HG02970 (cell line): ENCODE results near the gene RUFY3.
"Not testable (repeated sequence)": the region's sequence is repeated elsewhere in the genome, so short reads cannot be mapped to it uniquely, and the experiment has no call there.

Experiments
- ATAC-seq: cut with Tn5 transposase; IDR thresholded peaks from one replicate; pipeline ENCODE4 v1.9.1; 2021; ENCODE audit warnings: mild to moderate bottlenecking, moderate library complexity, moderate number of reproducible peaks; ENCODE audit not compliant: unreplicated experiment, low FRiP score

RUFY3 gene

DNA sequence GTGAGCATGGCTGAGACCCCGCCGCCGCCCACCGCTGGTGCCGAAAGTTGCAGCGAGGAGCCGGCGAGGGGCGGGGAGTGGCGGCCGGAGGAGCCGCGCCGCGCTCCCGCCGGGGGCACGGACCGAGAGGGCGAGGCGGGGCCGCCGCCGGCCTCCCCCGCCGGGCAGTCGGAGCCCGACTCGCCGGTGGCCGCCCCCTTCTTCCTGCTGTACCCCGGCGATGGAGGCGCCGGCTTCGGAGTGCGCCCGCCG is 16.9 kb upstream of the RUFY3 start:
- peak; percentile 38 for ATAC-seq

DNA sequence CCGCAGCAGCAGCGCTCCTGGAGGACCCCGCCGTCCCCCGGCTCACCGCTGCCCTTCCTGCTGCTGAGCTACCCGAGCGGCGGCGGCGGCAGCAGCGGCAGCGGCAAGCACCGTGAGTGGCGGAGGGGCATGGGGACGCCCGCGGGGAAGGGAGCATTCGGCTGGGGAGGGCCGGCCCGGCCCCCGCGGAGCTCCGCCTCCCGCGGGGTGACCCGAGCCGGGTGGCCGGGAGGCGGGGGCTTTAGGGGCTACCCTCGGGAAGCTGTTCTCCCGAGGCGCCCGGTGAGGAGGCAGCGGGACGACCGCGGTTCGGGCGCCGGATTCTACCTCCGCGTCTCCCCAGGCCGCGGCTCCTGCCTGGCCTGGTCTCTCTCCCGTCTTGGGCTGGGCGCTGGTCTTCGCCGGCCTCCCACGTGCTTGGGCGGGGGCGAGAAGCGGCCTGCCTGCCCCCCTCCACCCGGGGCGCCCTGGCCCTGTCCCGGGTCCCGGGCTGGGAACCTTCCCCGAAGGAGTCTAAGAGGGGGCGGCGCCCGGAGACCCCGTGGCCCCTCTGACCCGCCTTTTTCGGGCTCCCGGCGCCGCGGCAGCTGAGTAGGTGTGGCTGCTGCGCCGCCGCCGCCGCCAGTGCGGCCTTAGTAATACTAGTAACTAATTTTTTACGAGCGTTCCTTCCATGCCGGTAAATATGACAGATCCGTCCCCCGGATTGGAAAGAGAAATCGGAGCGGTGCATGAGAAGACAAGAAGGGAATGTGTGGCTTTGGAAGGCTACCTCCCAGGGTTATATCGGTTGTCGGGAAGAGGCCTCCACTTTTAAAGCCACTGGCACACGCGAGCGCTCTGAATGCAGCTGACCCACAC is 16.4 kb upstream of the RUFY3 start:
- peak; percentile 58 for ATAC-seq

DNA sequence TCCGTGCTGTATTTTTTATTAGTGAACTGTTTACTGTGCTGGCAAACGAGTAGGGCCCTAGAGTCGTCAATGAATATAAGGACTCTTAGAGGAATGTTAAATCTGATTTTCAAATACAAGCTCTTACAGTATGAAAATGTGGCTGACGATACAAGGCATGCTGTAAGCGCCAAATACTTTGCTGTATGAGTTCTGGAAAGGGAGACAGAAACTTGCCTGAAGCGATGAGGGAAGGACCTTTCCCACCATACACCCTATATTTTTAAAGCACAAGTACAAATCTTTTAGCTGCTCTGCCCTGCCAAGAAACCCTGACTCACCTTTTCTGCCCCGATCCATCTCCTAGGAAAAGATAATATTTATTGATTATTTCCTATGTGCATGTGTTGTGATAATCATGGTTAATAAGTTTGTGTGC is 15.7 kb upstream of the RUFY3 start:
- ATAC-seq = no peak

DNA sequence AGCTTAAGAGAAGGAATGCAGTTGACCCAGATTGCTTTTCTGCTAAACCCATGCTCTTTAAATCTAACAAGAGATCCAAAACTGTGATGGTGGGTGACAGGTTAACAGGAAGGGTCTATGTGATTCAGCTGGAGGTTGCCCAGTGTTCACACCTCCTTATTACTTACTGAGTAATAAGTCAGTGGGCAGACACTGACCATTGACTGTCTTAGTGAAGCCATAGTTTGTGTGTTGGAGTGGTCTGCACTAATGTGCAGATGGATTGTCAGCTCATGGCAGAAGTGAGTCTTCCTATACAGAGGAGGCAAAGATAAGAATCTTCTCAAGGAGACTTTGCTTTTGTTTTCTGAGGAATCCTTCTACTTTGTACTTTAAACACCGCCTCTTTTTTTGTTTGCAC is 15.2 kb upstream of the RUFY3 start:
- ATAC-seq = no peak

DNA sequence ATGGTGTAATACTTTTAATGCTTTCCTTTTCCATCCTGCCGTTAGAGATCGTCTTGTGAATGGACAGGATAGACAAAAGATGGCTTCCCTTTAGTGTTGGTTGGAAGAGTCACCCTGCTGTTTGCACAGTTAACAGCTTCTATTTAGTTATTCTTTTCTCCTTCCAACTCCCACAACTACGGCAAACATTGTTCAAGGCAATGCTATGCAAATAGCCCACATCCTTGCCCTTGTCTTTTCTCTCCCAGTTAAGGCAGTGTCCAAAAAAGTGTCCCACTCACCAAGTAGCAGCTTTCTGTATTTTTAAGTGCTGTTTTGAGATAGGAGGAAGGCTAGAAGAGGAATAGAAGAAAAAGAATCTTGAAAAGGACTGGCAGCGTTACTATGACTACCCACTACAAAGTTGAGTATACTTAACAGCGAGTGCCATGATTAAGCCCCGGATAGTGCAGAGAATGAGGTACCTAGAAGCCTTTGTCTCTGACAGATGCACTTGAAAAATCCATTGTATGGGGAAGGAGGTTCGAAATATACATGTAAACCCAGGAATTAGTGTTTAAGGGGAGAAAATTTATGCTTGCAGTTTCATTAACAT is 12.1 kb upstream of the RUFY3 start:
- ATAC-seq = no peak

DNA sequence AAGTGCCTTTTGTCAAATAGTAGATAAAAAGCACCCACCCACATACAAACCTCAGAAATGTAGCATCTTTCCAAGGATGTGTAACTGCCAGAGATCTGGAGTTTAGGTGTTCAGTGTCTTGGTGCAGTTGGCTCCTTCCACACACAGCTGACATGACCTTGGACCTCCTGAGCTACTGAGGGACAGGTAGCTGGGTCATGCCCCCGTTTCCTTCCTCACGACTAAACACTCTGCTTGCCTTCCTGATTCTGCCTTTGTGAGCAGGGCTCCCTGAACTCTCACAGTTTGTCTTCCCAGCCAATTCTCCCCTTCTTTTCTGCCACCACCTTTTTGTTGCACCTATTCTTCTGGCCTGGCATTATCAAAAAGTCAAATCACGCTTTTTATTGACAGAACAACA is 10.2 kb upstream of the RUFY3 start:
- no peak for ATAC-seq

DNA sequence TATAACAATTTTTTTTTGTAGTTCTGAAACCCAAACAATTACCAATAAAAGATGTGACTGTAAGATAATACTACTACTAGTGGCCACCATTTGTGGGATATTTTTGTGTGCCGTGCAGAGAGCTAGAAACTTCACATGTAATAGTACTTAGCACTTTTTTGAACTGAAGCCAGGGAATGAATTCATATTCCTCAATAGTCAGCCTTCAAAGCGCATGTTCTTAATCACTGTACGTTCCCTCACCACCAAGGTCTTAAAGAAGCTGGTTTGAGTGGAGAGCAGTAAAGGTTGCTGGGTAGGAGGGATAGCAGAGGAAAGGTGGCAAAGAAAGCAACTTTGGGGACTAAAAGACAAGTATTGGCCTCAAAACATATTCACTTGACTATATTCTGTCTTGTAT is 9.6 kb upstream of the RUFY3 start:
- no peak for ATAC-seq

DNA sequence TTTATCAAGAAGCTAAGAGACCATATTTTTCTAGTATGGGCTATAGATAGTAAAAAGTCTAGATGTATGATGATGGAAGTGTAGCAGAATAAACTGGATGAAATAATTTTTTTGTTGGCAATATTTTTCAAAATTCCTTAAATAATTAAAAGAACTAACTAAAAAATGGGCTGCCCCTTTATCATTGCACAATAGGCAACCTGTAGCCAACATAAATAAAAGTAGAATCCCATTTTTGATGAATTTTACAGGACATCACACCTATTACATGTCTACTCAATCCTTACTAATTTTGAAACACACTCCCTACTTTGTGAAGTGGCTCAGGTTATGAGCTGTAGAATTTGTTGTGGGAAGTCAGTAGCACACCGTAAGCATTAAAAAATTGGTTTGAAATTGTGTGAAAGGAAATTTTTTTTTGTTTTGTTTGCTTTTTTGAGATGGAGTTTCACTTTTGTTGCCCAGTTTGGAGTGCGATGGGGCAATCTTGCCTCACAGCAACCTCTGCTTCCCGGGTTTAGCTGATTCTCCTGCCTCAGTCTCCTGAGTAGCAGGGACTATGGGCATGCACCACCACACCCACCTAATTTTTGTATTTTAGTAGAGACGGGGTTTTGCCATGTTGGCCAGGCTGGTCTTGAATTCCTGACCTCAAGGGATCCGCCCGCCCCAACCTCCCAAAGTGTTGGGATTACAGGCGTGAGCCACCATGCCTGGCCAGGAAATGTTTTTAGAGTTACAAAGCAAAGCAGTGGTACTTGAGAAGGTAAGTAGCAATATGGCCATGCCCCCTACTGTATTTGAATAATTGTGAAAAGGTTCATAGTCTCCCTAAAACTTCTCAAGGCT is 8.9 kb upstream of the RUFY3 start:
- no peak for ATAC-seq

DNA sequence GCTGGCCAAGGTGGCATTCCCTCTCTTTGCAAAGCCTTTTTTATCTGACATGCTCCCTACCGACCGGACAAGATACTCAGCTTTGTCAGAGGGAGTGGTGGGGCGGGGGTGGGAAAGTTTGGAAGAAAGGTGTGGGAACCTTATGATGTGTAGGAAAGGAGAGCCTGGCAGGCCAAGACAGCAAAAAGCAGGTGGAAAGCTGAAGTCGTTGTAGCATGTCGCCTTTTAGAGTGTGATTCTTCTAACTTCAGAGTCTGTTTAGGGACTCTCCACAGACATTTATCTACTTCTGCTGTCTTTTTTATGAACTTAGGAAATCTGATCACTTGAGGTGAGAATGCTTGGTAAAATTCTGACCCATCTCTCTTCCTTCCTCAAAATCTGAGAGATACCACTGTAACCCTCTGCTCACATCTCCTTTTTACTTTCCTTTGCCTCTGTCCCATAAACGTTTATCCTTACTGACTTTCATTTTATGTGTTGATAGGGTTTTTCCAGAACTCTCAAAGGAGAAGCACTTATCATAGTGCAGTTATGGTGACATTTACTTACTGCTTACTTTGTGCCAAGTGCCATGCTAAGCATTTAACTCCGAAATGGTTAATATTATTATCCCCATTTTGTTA is 8.2 kb upstream of the RUFY3 start:
- ATAC-seq = no peak

DNA sequence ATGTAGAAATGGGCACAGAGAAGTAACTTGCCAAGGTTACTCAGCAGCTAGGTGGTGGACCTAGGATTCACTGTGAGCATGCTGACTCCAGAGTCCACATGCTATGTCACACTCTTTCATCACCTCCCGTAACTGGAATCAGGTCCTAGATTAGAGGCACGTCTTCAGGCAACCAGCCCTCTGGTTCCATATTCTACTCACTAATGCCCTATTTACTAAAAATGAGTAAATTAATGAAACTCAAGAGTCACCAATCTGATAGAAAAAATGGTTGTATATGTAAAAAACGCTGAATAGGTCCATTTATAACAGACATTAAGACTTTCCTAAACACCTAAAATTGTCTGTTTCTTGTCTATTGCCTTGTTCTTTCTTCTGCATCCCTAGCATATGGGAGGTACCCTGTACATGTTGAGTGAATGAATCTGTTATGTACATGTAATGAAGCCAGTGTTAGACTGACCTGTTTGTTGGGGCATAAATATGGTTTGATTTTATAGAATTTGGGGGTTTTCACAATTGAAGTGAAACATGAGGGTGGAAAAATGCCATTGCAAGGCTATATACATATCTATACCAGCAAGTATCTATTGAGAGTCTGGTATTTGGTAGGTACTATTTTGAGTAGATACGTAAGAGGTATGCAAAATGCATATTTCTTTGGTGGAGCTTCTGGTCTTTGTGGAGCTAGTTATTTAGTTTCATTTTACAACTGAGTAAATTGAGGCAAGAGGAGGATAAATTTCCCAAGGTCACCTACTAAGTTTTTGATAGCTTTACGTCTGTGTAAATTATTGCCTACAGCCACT is 7.5 kb upstream of the RUFY3 start:
- peak; percentile 41 for ATAC-seq

DNA sequence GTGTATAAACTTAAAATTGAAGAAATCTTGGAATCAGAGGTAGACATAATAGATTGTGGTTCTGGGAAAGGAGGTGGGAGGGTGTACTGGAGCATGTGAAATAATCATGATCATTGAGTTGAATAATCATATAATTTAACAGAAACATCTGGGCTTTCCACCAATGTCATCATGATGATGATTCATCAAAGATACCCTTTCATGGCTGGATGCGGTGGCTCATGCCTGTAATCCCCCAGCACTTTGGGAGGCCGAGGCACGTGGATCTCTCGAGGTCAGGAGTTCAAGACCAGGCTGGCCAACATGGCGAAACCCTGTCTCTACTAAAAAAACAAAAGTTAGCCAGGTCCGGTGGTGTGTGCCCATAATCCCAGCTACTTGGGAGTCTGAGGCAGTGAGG is 6.7 kb upstream of the RUFY3 start:
- peak; percentile 40 for ATAC-seq

DNA sequence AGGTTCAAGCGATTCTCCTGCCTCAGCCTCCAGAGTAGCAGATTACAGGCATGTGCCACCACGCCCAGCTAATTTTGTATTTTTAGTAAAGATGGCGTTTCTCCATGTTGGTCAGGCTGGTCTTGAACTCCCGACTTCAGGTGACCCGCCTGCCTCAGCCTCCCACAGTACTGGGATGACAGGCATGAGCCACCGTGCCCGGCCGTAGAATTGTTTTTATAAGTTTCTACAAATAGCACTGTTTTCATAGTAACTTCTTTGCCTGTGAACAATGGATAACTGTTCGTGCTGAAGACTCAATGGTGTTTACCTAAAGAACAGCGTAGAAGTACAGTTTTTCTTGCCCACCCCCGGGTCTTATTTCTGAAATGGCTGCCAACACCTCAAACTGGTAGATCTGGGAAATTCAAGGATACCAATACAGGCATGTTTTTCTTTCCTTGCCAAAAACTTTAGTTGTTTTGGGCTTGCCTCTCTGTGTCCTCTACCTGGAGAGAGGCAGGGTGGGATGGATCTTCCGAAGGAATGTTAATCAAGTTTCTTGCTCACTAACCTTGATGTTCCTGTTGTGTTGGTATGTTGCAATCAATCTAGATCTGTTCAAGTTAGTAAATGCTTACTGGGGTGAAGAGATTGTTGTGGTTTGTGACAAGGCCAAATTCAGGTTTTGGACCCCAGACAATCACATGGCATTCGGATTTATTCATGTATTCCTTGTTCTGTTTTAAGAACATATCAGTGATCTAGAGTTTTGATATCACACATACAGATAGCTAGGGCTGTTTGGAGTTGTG is 2.8 kb upstream of the RUFY3 start:
- ATAC-seq = no peak

DNA sequence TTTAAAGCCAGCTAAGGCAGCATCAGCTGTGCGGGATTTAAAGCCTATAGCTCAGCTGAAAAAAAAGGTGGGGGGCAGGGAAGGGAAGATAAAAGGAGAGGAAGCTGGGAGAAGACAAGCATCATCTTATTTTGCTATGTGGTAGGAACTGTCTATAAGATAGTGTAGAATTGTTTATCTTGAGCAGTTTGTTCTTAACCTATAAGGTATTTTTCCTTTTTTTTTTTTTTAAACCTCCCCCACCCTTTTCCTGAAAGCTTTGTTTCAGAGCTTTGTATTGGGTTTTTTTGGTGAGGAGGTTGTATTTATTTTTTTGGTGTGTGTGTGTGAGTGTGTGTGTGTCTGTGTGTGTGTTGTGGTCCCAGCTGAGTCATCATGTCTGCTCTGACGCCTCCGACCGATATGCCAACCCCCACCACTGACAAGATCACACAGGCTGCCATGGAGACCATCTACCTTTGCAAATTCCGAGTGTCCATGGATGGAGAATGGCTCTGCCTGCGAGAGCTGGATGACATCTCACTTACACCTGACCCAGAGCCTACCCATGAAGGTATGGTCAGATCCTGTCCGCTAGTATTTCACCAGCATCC is 531 bp downstream of the RUFY3 start:
- ATAC-seq = no peak

DNA sequence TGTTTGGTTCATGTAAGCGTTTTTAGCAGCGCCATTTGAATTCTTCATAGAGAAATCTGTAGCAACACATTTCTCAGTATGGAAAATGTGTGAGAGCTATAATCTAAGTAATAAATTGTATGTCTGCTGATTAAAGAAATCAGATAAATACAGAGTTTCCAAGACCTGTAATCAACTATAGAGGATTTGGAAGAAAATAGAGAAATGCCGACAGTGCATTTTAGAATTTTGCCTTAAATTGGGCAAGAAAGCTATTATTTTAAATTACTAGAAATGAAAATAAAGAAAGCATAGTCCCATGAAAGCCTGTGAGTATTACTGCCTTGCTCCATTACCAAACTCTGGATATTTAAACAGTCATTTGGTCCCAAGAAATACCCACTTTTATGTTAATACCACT is 2.7 kb downstream of the RUFY3 start:
- ATAC-seq = no peak

DNA sequence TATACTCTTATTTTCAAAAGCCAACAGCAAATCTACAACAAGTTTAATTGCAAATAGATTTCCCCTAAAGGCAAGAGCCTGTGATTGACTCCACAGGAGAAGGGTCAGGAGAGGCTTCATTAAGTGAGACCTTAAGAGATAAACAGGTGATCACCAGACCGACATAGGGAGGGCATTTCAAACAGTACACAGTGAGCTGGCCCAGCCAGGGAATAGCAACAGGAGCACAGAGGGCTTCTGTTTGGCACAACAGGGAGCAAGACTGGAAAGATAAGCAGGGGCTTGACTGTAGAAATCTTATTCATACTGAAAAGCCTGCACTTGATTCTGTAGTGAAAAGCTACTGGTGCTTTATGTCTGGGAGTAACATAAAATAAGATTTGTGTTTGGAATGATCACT is 3.9 kb downstream of the RUFY3 start:
- ATAC-seq = no peak

DNA sequence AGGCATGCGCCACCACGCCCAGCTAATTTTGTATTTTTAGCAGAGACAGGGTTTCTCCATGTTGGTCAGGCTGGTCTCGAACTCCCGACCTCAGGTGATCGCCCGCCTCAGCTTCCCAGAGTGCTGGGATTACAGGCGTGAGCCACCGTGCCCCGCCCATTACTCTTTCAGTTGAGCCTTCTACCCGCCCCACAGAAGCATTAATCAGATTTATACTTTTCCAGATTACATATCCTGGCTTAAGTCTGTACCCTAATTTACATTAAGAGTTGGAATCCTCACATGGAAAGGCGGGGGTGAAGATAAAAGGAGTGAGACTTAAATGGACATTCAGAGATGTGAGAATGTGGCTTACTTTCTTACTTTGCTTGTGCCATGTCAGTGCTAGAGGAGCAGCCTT is 4.8 kb downstream of the RUFY3 start:
- ATAC-seq = not testable (repeated sequence)

DNA sequence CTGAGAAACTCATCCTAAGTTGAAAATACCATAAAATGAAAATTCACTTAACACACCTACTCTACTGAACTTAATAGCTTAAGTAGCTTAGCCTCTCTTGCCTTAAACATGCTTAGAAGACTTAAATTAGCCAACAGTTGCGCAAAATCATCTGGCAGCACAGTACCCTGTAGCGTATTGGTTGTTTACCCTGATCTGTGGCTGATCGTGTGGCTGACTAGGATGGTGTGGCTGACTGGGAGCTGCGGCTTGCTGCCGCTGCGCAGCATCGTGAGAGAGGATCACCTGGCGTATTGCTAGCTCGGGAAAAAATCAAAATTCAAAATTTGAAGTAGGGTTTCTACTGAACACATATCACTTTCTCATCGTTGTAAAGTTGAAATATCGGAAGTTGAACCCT is 6.3 kb downstream of the RUFY3 start:
- ATAC-seq = no peak

DNA sequence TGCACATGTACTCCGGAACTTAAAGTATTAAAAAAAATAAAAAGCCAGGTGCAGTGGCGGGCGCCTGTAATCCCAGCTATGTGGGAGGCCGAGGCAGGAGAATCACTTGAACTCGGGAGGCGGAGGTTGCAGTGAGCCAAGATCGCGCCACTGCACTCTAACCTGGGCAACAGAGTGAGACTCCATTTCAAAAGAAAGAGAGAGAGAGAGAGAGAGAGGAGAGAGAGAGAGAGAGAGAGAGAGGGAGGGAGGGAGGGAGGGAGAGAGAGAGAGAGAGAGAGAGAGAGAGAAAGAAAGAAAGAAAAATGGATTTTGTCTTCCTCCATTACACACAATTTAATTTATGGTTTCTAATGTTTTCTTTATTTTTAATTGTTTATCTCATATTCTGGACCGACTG is 11.1 kb downstream of the RUFY3 start:
- not testable (repeated sequence) for ATAC-seq
